Measurements from ENCODE around the gene RLBP1. TPM values are rescaled to one million over a fixed set of nuclear protein-coding genes. Genes with fewer than 3 reads are reported as not detected.
"Not testable (repeated sequence)": the region's sequence is repeated elsewhere in the genome, so short reads cannot be mapped to it uniquely, and the experiment has no call there.

The RLBP1 gene
- total and polyA plus RNA-seq, 2 of the 4 experiments (the other 2 are of a cell fraction): not detected

DNA sequence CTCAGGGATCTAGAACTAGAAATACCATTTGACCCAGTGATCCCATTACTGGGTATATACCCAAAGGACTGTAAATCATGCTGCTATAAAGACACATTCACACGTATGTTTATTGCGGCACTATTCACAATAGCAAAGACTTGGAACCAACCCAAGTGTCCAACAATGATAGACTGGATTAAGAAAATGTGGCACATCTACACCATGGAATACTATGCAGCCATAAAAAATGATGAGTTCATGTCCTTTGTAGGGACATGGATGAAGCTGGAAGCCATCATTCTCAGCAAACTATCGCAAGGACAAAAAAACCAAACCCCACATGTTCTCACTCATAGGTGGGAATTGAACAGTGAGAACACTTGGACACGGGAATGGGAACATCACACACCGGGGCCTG lies 28.8 kb upstream of the RLBP1 start:
- in situ Hi-C loops (cut with MboI; ENCODE audit: low sequenced_read_pairs); H3K14ac ChIP-seq (replicated peaks; ENCODE audit: low read depth, low read length); intact Hi-C loops (cut with micrococcal nuclease); H2BK20ac ChIP-seq (ENCODE audit: low read depth, low read length); H2BK5ac ChIP-seq (ENCODE audit: low read depth, low read length, poor library complexity, severe bottlenecking); H3K18ac ChIP-seq (ENCODE audit: low read depth, low read length); H2AK5ac ChIP-seq (ENCODE audit: low read depth, low read length); H2AFZ ChIP-seq (replicated peaks; ENCODE audit: low read length, poor library complexity); ATAC-seq (ENCODE audit: low read depth); H3K56ac ChIP-seq (ENCODE audit: extremely low read depth, insufficient read depth, low read length); H4K5ac ChIP-seq (ENCODE audit: low read depth, low read length); H3K4ac ChIP-seq (ENCODE audit: low read depth, low read length); H3K9ac ChIP-seq (ENCODE audit: low read depth, low read length); H3K4me3 ChIP-seq (ENCODE audit: insufficient read depth, low read depth, low read length); POLR2A ChIA-PET (ENCODE audit: unreplicated experiment); H2BK120ac ChIP-seq (ENCODE audit: low read depth, low read length); CTCF ChIA-PET; H3K23ac ChIP-seq (ENCODE audit: low read depth, low read length); DNase-seq; H4K8ac ChIP-seq (ENCODE audit: low read depth in 2 of 2, low read length in 2 of 2); H4K20me1 ChIP-seq (ENCODE audit: insufficient read depth, low read length); H3K27me3 ChIP-seq (ENCODE audit: control insufficient read depth, insufficient read depth, low read length); H2BK15ac ChIP-seq (ENCODE audit: low read depth, low read length); H3K4me1 ChIP-seq (ENCODE audit: control insufficient read depth, insufficient read depth, low read length); BruUV-seq (replicated peaks); H3K4me2 ChIP-seq (ENCODE audit: low read depth, low read length); H4K91ac ChIP-seq (ENCODE audit: insufficient read depth, low read depth, low read length); H3K27ac ChIP-seq (ENCODE audit: insufficient read depth, low read length); H3K36me3 ChIP-seq (ENCODE audit: control insufficient read depth, insufficient read depth, low read length); H3K9me3 ChIP-seq (ENCODE audit: control insufficient read depth, insufficient read depth, low read length); H3K9me1 ChIP-seq (ENCODE audit: insufficient read depth, low read length); H2AK9ac ChIP-seq (replicated peaks; ENCODE audit: low read depth, low read length, poor library complexity); dilution Hi-C loops (cut with HindIII; ENCODE audit: low sequenced_read_pairs, unreplicated experiment): not testable (repeated sequence)
- no CpG with 5 or more reads among the region's 5 CpGs for WGBS, 2 experiments (ENCODE audit: extremely low coverage in 2 of 2, insufficient read length in 1 of 2)
- H3K79me1 ChIP-seq (ENCODE audit: low read depth in 1 of 2, low read length in 2 of 2): peaks cover 10 to 19% of the 10 kb centered on the region in 2 experiments
